ENCODE measurements around the gene GXYLT2. TPM values are rescaled to one million over a fixed set of nuclear protein-coding genes. Genes with fewer than 3 reads are reported as not detected.
"Not testable (repeated sequence)": the region's sequence is repeated elsewhere in the genome, so short reads cannot be mapped to it uniquely, and the experiment has no call there.

Gene GXYLT2
- polyA plus RNA-seq, 3 donors = 0.58 to 17.5 (median 3.3) TPM

DNA sequence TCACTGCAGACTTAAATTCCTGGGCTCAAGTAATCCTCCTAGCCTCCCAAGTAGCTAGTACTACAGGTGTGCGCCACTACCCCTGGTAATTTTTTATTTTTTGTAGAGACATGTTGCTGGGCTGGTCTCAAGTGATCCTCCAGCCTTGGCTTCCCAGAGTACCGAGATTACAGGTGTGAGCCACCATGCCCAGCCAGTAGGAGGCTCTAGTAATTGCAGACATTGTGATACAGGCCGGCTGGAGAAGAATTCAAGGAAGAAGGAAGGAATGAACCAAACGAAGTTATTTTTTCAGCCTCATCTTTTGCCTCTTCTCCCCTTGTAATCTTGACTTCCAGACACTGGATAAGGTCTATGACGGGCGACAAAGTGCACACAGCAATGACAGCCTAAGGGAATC, 105.5 kb downstream of the GXYLT2 start:
- WGBS, 3 donors = 77 to 84% (median 82%) methylated on average over 6 of the region's 6 CpGs
- no peak overlapping the region for H3K27ac ChIP-seq (ENCODE audit: low read depth, low read length)

DNA sequence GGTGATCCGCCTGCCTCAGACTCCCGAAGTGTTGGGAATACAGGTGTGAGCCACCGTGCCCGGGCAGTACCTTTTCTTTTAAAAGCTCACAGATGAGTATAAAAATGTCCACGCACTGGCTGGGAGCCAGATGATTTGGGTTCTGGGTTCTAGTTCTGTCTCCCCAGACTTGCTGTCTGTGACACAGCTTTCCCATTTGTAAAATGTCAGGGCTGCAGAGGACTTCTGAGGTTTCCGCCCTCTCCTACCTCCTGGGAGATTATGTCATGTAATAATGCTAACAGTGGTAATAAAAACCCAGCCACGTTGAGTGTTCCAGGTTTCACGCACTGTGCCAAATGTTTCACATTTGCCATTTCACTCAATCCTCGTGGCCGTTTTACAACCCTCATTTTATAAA, 107.5 kb downstream of the GXYLT2 start:
- 82 to 89% (median 88%) methylated on average over 10 of the region's 10 CpGs for WGBS, 3 donors
- H3K27ac ChIP-seq (ENCODE audit: low read depth, low read length) = no peak overlapping the region

DNA sequence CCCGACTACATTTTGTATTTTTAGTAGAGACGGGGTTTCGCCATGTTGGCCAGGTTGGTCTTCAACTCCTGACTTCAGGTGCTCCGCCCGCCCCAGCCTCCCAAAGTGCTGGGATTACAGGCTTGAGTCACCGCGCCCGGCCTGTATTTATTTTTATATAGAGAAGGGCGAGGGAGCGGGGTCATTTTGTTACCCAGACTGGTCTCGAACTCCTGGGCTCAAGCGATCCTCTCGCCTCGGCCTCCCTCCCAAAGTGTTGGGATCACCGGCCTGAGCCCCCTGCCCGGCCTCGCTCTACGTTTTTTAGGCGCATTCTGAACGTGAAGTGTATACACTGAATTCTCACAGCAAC, 108.3 kb downstream of the GXYLT2 start:
- 74 to 88% (median 77%) methylated on average over 20 of the region's 20 CpGs for WGBS, 3 donors

DNA sequence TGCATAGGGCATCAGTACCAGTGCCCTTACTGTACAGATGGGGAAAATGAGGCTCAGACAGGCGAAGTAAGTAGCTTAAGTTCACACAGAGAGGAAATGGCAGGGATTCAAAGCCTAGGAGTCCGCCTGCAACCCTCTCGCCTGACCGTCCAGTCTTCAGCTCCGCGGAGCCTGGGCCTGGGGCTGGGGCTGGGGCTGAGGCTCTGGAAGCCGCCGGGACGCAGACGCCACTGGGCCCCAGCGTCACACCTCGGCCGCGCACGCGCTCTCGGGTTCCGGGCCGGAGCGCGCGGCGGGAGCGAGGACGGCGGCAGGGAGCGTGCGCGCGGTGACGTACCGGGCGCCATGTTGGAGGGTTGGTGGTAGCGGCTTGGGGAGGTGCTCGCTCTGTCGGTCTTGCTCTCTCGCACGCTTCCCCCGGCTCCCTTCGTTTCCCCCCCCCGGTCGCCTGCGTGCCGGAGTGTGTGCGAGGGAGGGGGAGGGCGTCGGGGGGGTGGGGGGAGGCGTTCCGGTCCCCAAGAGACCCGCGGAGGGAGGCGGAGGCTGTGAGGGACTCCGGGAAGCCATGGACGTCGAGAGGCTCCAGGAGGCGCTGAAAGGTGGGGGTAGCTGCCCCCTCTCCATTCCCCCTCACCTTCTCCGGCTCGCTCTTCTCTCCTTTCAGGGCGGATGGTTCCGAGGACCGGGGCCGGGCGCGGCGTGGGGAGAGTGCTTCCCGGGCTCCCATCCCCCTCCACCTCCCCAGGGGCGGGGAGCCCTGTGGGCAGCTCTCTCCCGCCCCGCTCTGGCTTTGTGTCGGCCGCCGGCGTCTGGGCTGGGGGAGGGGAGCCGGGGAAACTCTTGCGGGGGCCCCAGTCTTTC, 108.9 kb downstream of the GXYLT2 start, which contains the start of gene PPP4R2:
PPP4R2 (plus strand) TSS at position 339 of the 861 bp plus-strand sequence; CDS start at position 566, 227 bp downstream.
- peak within 1 kb of the TSS; percentile 95 for H3K27ac ChIP-seq (ENCODE audit: low read depth, low read length)
- WGBS, 3 donors = 1 to 2% (median 1%) methylated on average over 48 to 69 of the region's 75 CpGs

More for the DNA sequence above, 108.3 kb downstream of the GXYLT2 start:
- peak overlapping the region; percentile 95 for H3K27ac ChIP-seq (ENCODE audit: low read depth, low read length)

DNA sequence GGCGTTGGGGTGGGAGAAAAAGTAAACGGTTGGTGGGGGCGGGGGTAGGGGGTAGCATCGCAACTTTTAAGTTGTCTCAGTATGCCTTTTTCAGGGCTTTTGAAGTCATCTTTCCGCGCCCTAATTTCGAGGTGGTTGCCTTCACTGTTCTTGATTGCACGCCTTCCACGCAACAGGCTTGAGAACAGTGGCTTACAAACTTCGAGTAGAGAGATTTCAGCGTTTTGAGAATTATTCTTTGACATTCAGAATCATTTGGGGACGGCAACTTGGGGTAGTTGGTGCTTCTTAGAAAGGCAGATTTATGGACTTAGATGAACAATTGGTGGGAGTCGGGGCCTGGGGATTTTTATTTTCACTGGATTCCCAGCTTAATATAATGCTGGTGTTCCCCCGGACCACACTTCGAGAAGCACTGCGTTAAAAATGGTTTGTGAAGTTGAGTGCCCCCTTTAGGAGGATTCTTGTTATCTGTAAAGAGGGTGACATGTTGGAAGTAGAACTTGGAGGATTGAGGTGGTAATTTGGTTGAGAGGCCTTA, 109.6 kb downstream of the GXYLT2 start:
- WGBS, 3 donors = 0 to 1% (median 1%) methylated on average over 16 of the region's 16 CpGs
- peak overlapping the region; percentile 95 for H3K27ac ChIP-seq (ENCODE audit: low read depth, low read length)

DNA sequence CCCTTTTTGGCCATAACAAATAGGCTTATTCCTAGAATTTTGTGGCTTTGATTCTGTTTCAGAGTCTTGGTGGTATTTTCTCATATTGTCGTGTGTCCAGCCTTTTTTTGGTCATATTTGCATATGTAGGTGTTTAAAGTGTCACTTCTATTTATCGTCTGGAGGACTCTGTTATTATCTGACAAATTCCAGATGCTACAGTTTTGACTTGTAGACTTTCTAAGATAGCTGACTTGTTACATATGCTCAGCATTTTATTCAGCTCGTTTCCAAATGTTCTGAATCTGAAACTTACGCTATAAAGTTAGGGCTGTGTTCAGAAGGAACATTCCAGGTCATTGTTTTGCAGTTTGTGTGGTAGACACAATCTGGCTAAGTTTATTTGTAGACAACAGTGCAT, 110.6 kb downstream of the GXYLT2 start:
- H3K27ac ChIP-seq (ENCODE audit: low read depth, low read length) = no peak overlapping the region
- WGBS, 3 donors = 15 to 40% (median 31%) methylated on average over 4 of the region's 4 CpGs

DNA sequence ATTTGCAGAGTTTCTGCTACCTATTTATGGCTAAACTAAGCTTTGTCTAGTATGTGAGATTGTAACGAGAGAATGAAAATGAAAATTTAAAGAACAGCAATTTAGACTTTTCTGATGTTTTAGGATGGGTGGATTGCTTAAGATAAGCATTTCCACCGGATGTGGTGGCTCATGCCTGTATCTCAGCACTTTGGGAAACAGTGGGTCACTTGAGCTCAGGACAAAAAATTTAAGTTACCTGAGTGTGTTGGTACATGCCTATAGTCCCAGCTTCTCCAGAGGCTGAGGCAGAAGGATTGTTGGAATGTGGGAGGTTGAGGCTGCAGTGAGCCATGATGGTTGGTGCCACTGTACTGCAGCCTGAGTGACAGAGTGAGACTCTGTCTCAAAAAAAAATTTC, 112.1 kb downstream of the GXYLT2 start:
- 37 to 67% (median 42%) methylated on average over 2 of the region's 2 CpGs for WGBS, 3 donors
- H3K27ac ChIP-seq (ENCODE audit: low read depth, low read length) = no peak overlapping the region

DNA sequence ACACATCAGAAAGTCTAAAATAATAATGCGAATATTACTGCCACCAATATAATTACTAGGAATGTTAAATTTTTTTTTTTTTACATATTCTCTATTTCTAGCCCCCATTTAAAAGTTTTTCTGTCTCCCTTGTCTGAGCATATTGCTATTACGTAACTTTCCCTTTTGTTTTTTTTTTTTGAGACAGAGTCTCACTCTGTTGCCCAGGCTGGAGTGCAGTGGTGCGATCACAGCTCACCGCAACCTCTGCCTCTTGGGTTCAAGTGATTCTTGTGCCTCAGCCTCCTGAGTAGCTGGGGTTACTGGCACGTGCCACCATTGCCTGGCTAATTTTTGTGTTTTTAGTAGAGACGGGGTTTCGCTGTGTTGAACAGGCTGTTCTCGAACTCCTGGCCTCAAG, 115.2 kb downstream of the GXYLT2 start:
- H3K27ac ChIP-seq (ENCODE audit: low read depth, low read length) = not testable (repeated sequence)
- 82 to 96% (median 84%) methylated on average over 8 of the region's 8 CpGs for WGBS, 3 donors

DNA sequence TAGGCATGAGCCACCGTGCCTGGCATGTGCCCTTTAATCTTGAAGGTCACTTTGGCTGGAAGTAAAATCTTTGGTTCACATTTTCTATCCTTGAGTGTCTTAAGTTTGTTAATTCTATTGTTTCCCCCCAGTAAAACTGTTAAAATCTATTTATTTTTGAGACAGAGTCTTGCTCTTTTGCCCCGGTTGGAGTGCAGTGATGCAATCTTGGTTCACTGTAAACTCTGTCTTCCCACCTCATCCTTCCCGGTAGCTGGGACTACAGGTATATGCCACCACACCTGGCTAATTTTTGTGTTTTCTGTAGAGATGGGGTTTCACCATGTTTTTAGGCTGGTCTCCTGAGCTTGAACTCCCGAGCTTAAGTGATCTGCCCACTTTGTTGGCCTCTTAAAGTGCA, 116.5 kb downstream of the GXYLT2 start:
- 71 to 79% (median 79%) methylated on average over 4 of the region's 4 CpGs for WGBS, 3 donors

DNA sequence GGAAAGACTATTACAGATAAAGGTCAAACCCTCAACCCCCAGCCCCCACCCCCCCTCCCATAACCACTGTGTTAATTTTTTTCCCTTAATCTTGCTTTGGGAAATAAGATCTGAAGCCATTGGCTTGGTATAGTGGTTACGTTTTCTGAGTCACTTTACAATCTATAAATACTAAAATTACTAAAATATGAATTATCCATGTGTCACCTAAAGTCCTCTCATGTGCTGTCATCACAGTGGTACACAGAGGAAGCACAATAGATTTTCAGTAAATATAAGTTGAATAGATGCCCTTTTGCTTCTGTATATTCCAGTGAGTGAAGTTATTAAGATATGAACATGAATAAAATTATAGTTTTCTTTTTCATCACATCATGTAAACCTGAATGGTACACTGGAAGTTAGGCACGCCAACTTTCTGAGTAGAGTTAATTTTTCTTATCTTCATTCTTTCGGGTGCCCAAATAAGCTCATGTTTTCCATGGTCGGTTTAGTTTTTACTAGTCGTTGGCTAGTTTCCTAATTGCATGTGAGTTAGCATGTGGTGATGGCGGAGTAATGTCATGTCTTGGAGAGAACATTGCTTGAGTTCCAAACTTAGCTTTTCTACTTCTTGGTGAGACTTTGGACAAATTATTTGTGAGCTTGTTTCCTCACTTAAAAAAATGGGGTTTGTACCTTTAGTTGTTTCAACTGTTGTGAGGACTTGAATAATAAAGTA, 120.3 kb downstream of the GXYLT2 start:
- no peak overlapping the region for H3K27ac ChIP-seq (ENCODE audit: low read depth, low read length)
- WGBS, 3 donors = 34 to 84% (median 63%) methylated on average over 6 of the region's 6 CpGs

More for the DNA sequence above, 116.5 kb downstream of the GXYLT2 start:
- no peak overlapping the region for H3K27ac ChIP-seq (ENCODE audit: low read depth, low read length)

DNA sequence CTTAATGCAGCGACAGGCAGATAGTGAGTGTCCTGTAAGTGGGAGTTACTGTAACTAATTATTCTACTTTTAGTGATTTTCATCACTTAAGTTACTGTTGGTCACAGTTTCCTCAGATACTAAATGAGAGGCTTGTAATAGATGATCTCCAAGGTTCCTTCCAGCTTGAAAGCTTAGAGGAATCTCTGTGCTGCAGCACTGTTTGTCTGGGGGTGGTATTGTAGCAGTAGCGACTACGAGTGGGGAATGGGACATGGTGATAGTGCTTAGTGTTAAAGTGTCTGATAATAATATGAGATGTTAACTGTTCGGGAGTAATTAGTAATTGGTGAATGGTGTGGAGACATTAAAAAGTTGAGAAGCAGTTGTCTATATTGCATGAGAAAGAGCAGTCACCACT, 121.2 kb downstream of the GXYLT2 start:
- 69 to 89% (median 80%) methylated on average over 4 of the region's 4 CpGs for WGBS, 3 donors
- no peak overlapping the region for H3K27ac ChIP-seq (ENCODE audit: low read depth, low read length)

DNA sequence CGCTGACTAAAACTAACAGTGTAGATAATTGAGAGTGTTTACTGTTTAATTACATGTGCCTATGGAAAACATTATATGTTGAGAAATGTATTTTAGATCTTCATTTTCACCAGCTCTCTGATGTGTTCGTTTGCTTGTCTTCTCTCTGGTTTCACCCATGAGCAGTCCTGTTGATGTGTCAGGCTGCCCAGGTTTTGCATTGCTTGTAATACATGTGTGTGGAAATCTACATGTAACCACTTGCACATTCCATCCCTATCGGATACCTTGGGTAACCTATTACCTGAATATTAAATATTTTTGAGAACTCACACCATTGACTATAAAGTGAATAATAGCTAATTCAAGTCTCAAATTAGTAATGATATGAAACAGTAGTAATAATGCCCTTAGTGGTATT, 121.9 kb downstream of the GXYLT2 start:
- no peak overlapping the region for H3K27ac ChIP-seq (ENCODE audit: low read depth, low read length)
- 72 to 80% (median 76%) methylated on average over 3 of the region's 3 CpGs for WGBS, 3 donors

DNA sequence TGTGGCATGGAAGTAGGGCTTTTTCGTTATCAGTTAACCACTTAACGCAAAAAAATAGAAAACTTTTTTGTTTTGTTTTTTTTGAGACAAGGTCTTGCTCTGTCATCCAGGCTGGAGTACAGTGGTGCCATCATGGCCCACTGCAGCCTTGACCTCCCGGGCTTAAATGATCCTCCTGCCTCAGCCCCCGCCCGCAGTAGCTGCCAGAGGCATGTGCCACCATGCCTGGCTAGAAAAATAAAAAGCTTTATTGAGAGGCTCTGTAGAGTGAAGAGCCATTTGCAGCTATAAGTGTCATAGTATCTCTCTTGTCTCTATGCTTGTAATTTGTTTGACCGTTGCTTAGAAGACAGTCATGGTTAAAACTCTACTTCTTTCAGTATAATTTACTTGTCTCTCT, 122.3 kb downstream of the GXYLT2 start:
- no peak overlapping the region for H3K27ac ChIP-seq (ENCODE audit: low read depth, low read length)
- WGBS, 3 donors = 90 to 96% (median 95%) methylated on average over 6 of the region's 6 CpGs

DNA sequence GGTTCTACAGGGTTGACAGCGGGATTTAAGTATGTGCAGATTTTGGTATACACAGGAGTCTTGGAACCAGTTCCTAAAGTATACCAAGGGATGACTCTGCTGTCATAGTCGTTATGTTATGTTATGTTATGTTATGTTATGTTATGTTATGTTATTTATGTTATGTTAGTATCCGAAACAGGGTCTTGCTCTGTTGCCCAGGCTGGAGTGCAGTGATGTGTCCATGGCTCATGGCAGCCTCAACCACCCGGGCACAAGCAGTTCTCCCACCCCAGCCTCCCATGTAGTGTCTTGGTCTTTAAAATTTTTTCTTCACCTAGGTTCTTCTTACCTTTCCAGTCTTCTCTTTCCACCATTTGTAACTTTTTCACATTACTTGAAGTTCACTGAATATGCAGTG, 130.5 kb downstream of the GXYLT2 start:
- 90 to 95% (median 94%) methylated on average over 4 of the region's 4 CpGs for WGBS, 3 donors
- H3K27ac ChIP-seq (ENCODE audit: low read depth, low read length) = no peak overlapping the region

DNA sequence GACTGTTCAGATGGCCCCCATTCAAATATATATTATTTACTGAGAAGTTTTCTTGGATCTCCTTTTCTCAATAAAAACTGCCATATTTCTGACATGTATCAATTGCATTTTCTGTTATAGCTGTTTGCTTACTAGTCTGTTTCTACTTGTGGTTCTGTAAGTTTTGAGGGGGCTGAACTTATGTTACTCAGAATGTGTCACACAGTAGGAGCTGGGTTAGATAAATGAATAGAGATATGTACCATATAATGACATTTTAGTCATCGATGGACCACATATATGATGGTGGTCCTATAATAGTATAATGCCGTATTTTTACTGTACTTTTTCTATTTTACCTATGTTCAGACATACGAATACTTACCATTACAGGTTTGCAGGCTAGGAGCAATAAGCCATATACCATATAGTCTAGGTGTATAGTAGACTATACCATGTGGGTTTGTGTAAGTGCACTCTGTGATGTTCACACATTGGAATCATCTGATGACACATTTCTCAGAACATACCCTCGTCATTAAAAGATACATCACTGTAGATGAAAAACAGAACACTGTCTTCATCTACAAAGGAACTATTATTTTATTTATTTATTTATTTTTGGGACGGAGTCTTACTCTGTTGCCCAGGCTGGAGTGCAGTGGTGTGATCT, 131.1 kb downstream of the GXYLT2 start:
- WGBS, 3 donors = 75 to 91% (median 78%) methylated on average over 5 of the region's 5 CpGs
- H3K27ac ChIP-seq (ENCODE audit: low read depth, low read length) = no peak overlapping the region

DNA sequence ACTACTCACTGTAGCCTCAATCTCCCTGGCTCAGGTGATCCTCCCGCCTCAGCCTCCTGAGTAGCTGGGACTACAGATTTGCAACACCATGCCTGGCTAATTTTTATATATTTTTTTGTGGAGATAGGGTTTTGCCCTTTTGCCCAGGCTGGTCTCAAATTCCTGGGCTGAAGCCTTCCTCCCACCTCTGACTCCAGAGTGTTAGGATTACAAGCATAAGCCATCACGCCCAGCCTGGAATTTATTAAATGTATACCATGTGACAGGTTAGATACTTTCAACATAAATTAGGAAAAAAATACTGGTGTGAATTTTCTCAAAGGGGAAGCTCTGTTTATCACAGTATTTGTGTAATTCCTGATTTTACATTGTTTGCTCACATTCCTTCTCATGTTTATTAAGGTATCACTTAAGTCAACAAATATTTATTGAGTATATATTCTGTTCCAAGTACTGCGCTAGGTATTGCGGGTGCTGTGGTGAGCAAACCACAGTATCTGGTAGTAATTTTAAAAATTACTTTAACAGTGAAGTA, 133.5 kb downstream of the GXYLT2 start:
- 27 to 88% (median 48%) methylated on average over 4 of the region's 4 CpGs for whole genome bisulfite sequencing, 3 donors
- no peak overlapping the region for H3K27ac ChIP-seq (ENCODE audit: low read depth, low read length)

DNA sequence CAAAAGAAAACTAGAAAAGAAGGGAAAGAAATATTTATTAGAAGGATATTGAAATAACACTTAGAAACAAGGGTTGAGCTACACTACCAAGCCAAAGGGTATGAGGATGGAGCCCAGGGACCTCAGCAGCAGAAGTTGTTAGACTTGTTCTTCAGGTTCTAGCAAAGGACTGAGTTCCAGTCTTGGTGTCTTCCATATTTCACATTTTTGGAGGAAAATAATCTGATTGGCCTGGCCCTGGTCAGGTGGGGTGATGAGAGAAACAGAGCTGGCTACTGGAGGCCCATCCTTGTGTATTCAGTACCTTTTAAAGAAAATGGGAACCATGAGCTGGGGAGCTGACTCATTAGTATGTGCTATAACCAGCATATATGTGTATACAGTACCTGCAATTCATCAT, 137.0 kb downstream of the GXYLT2 start:
- H3K27ac ChIP-seq (ENCODE audit: low read depth, low read length) = no peak overlapping the region

DNA sequence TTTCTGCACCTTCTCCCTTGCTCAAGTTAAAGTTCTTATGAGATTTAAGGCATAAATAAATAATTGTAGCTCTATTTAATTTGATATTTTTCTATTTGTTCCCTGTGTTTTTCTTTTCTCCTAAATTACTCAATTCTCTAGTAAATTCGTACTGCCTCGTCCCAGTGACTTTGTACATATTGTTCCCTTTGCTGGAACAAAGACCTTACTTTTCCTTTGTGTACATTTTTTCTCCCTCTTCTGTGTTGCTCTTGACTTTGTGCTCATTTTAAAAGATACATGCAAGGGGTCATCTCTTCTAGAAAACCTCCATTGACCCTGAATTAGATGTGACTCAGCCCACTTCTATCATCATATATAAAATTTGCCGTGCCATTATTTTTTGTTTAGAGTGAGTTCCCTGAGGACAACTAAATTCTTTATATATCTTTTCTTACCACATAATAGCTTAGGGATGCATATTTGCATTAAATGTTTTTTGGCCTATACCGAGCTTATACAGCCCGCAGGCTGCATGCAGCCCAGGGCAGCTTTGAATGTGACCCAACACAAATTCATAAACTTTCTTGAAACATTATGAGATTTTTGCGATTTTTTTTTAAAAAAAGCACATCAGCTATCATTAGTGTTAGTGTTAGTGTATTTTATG, 138.4 kb downstream of the GXYLT2 start:
- no peak overlapping the region for H3K27ac ChIP-seq (ENCODE audit: low read depth, low read length)
- 73 to 80% (median 75%) methylated on average over 6 of the region's 6 CpGs for WGBS, 3 donors

Data from adipose tissue (tissue), 3 donors.